Gastrocnemius medialis (tissue), 4 donors: ENCODE measurements around the gene FLT4. TPM values are rescaled to one million over a fixed set of nuclear protein-coding genes. Genes with fewer than 3 reads are reported as not detected.
A peak's percentile ranks its signal among the peaks of the same experiment; 100 is the strongest.

ENCODE experiments used
- ATAC-seq, 2 donors: fragments of 150-250 bp; one replicate each; pipeline ENCODE4 v1.9.1; 2016
- DNase-seq, 2 donors: peaks; one replicate each; pipeline ENCODE4 v3.0.0-alpha.2; 2019
- H3K27ac ChIP-seq, 4 donors: fragments of 200-600 bp; sonication (generic); 1 replicate in 1 of 4; 2 replicates in 3 of 4; pipeline ENCODE4 v1.5.1; 2016 to 2018; ENCODE audit warnings: mild to moderate bottlenecking in 2 of 4, moderate library complexity in 1 of 4
- H3K27me3 ChIP-seq, 3 donors: fragments of 200-600 bp; sonication (generic) in 2 of 3; 1 replicate in 1 of 3; 2 replicates in 2 of 3; pipeline versions ENCODE4 v1.5.1 to v1.6.0; 2016 to 2019; ENCODE audit warnings: mild to moderate bottlenecking in 1 of 3, moderate library complexity in 1 of 3
- H3K36me3 ChIP-seq, 2 donors: fragments of 200-600 bp; sonication (generic) in 1 of 2; one replicate each; pipeline ENCODE4 v1.5.1; 2017 to 2018
- H3K4me1 ChIP-seq, 2 donors: fragments of 200-600 bp; sonication (generic) in 1 of 2; one replicate each; pipeline ENCODE4 v1.5.1; 2016 to 2017; ENCODE audit warnings: mild to moderate bottlenecking in 2 of 2
- H3K4me3 ChIP-seq, 4 donors: fragments of 200-600 bp; sonication (generic) in 3 of 4; 1 replicate in 1 of 4; 2 replicates in 3 of 4; pipeline ENCODE4 v1.5.1; 2016 to 2019; ENCODE audit warnings: mild to moderate bottlenecking in 2 of 4
- H3K9me3 ChIP-seq, 3 donors: fragments of 200-600 bp; sonication (generic) in 2 of 3; 1 replicate in 1 of 3; 2 replicates in 2 of 3; pipeline ENCODE4 v1.5.1; 2016 to 2019
- CTCF ChIP-seq, 5 experiments: fragments of 450-650 bp in 3 of 5; fragments of 200-600 bp in 2 of 5; sonication (generic) in 2 of 5; IDR thresholded peaks in 4 of 5; conservative IDR thresholded peaks in 1 of 5; 1 replicate in 4 of 5; 2 replicates in 1 of 5; pipeline ENCODE4 v1.5.1; 2016 to 2019; ENCODE audit warnings: antibody characterized with exemption in 5 of 5, mild to moderate bottlenecking in 3 of 5, moderate library complexity in 3 of 5
- POLR2A ChIP-seq, 2 donors: fragments of 450-650 bp; IDR thresholded peaks; one replicate each; pipeline ENCODE4 v1.6.1; 2017; ENCODE audit warnings: antibody characterized with exemption in 2 of 2, mild to moderate bottlenecking in 2 of 2, moderate library complexity in 2 of 2
- in situ Hi-C, 4 donors: fragments of 200-750 bp; cut with MboI; loops; one replicate each; pipeline versions ENCODE4 v1.15.0 to v1.8.0; 2017; ENCODE audit warnings: low sequenced_read_pairs in 4 of 4
- intact Hi-C: fragments of 100-400 bp; cut with DNase I; formaldehyde crosslinking; loops from one replicate; pipeline ENCODE4 v1.15.1; 2023; ENCODE audit warnings: low total_unique reads
- total RNA-seq, 4 donors: library from RNA; depleted of rRNA; stranded (reverse); fragments of >200 nt; gene quantifications; one replicate each; pipeline versions ENCODE4 v1.1.0 to v1.2.3, GENCODE V29; 2016

The FLT4 gene
- total RNA-seq, 4 donors from 2014 or later: 2.6 to 4.7 (median 2.9) TPM

DNA sequence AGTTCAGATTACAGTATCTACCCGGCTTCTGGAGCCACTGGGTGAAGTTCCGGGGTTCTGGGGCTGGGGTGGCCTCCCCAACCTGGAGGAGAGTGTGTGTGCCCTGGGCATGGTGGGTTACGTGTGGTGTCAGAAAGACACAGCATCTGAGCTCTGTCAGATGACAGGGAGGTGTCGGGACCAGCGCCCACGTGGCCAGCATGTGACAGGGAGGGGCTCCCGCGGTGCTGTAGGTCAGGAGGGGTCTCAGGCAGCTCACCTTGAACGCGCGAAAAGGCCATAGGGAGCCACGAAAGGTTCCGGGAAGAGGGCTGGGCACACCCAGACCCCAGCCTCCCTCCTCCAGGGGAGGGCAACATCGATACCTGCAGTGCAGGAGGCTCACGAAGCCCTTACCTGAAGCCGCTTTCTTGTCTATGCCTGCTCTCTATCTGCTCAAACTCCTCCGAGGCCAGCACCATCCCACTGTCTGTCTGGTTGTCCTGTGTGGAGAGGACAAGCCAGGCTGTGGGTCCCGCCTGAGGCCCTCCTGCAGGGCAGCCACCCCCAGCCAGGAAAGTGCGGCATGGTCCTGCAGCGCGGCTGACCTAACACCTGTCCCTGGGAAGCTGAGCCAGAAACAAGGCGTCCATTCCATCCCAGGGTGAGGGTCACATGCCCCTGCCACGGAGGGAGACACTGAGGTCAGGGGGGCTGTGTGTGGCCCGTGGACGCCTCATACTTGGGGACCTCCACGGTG lies 40.7 kb downstream of the FLT4 start:
- Histone ChIP-seq H3K9me3 (no peaks in the 10 kb centered on the region), H3K27ac (no peak overlapping the region), H3K4me1 (no peaks in the 10 kb centered on the region), H3K36me3 (no peaks in the 10 kb centered on the region), H3K4me3 (no peak overlapping the region), H3K27me3 (peaks cover 0 to 3% (median 0%) of the 10 kb centered on the region in 3 donors)
- intact Hi-C loops (no loop called here), in situ Hi-C loops (no loop called here)
- ATAC-seq: no peak
- DNase-seq: no peak
- TF ChIP-seq POLR2A (IDR thresholded peaks at IDR 0.05) (no peak), CTCF (IDR thresholded peaks at IDR 0.05 in 4 of 5, conservative IDR thresholded peaks at IDR 0.05 in 1 of 5) (no peak)

GRCh38 chr5:180607861-180608571 lies 41.4 kb downstream of the FLT4 start:
- in situ Hi-C loops: no loop called here
- Histone ChIP-seq H3K36me3 (no peaks in the 10 kb centered on the region), H3K27ac (no peak overlapping the region), H3K4me3 (no peak overlapping the region), H3K27me3 (peaks cover 0 to 3% (median 0%) of the 10 kb centered on the region in 3 donors), H3K4me1 (no peaks in the 10 kb centered on the region), H3K9me3 (no peaks in the 10 kb centered on the region)
- intact Hi-C loops: no loop called here
- DNase-seq (no peak), ATAC-seq (no peak)
- no peak for TF ChIP-seq CTCF (IDR thresholded peaks at IDR 0.05 in 4 of 5, conservative IDR thresholded peaks at IDR 0.05 in 1 of 5)
- TF ChIP-seq POLR2A (IDR thresholded peaks at IDR 0.05): no peak

DNA sequence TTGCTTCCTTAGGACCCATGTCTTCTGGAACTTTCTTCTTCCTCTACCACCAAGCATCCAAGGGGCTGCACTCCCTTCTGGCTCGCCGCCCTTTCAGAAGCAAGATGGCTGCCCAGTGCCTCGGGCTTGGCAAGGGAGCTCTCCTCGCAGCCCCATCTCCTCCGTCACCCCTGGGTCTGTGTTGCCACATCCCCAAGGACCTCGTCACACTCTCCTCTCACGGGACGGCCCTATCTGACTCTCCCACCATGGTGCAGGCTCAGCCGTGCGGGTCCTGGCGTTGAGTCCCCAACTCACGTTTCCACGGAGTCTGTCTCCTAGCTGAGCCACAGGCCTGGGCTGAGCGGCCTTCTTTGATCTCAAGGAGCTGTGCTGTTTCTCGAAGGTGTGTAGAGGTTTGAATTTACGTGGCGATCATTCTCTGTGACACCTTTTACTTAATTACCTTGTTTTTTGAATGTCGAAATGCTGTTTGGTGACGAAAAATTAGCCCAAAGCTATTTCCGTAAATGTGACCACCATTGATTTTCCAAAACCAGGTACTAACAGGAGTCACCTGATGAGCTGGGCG lies 43.1 kb downstream of the FLT4 start:
- ATAC-seq (no peak), DNase-seq (no peak)
- in situ Hi-C loops: no loop called here
- TF ChIP-seq POLR2A (IDR thresholded peaks at IDR 0.05) (no peak), CTCF (IDR thresholded peaks at IDR 0.05 in 4 of 5, conservative IDR thresholded peaks at IDR 0.05 in 1 of 5) (no peak)
- H3K27me3 ChIP-seq: peaks cover 0 to 3% (median 0%) of the 10 kb centered on the region in 3 donors
- no peaks in the 10 kb centered on the region for H3K9me3 ChIP-seq
- H3K4me1 ChIP-seq: no peaks in the 10 kb centered on the region
- H3K36me3 ChIP-seq: no peaks in the 10 kb centered on the region
- no peak overlapping the region for H3K27ac ChIP-seq
- no peak overlapping the region for H3K4me3 ChIP-seq
- intact Hi-C loops: no loop called here

DNA sequence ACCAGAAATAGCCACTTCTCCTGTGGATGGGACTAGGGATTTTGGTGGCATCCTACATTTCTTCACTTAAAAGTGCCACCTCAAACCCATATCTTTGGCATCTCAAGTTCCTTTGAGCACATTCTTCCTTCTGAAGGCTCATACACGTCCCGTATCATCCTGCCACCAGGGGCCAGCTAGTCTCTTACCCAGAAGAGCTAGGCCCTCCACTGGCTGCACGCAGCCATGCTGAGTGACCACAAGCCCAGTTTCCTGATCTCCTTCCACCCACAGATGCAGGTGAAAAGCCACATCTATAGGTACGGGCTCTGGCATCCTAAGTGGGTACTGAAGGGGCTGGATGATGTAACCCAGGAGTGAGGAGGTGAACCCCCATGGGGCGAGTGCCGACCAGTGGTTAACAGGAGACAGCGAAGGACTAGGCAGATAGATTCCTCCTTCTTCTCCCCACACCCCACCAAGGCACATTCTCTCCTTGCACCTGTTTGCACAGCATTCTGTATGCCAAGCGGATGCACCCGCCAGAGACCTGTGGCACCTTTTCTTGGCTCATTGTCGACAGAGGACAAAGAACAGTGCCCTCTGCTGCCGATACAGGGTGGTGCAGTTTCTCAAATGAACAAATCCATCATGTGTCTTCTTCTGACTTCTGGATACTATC lies 43.7 kb downstream of the FLT4 start:
- H3K27ac ChIP-seq: no peak overlapping the region
- in situ Hi-C loops: no loop called here
- no peak overlapping the region for H3K4me3 ChIP-seq
- peaks cover 0 to 3% (median 0%) of the 10 kb centered on the region in 3 donors for H3K27me3 ChIP-seq
- no peaks in the 10 kb centered on the region for H3K4me1 ChIP-seq
- no peak for ATAC-seq
- no peaks in the 10 kb centered on the region for H3K36me3 ChIP-seq
- DNase-seq: no peak
- intact Hi-C loops: no loop called here
- TF ChIP-seq CTCF (IDR thresholded peaks at IDR 0.05 in 4 of 5, conservative IDR thresholded peaks at IDR 0.05 in 1 of 5) (peak in 2 of 5 experiments; percentile 30 to 31), POLR2A (IDR thresholded peaks at IDR 0.05) (no peak)
- H3K9me3 ChIP-seq: no peaks in the 10 kb centered on the region
